GM19438 (cell line): ENCODE measurements around the gene FTO.

Experiments used
- ATAC-seq: cut with Tn5 transposase; IDR thresholded peaks from one replicate; pipeline ENCODE4 v1.9.1; 2021; ENCODE audit warnings: low read depth; ENCODE audit not compliant: unreplicated experiment

FTO gene

GRCh38 chr16:54063279-54063773, 359.4 kb downstream of the FTO start:
- no peak for ATAC-seq

- no peak for ATAC-seq
These were observed 362.6 kb downstream of the FTO start for GRCh38 chr16:54066451-54067105.

- no peak for ATAC-seq
These were observed 363.5 kb downstream of the FTO start for GRCh38 chr16:54067322-54068065.

GRCh38 chr16:54068212-54068611, 364.3 kb downstream of the FTO start:
- no peak for ATAC-seq

- no peak for ATAC-seq
These were observed 365.8 kb downstream of the FTO start for GRCh38 chr16:54069601-54070239.

- ATAC-seq = no peak
These were observed 366.9 kb downstream of the FTO start for GRCh38 chr16:54070789-54071343.

- no peak for ATAC-seq
These were observed 367.6 kb downstream of the FTO start for GRCh38 chr16:54071514-54071913.

GRCh38 chr16:54072237-54072636, 368.3 kb downstream of the FTO start:
- no peak for ATAC-seq

- no peak for ATAC-seq
These were observed 369.4 kb downstream of the FTO start for GRCh38 chr16:54073356-54073755.

GRCh38 chr16:54075446-54075845, 371.5 kb downstream of the FTO start:
- no peak for ATAC-seq

GRCh38 chr16:54076006-54076504, 372.1 kb downstream of the FTO start:
- ATAC-seq = no peak

GRCh38 chr16:54077050-54077821, 373.3 kb downstream of the FTO start:
- ATAC-seq = no peak

- no peak for ATAC-seq
These were observed 376.6 kb downstream of the FTO start for GRCh38 chr16:54080524-54081008.

GRCh38 chr16:54086791-54087190, 382.8 kb downstream of the FTO start:
- ATAC-seq = no peak

- no peak for ATAC-seq
These were observed 386.6 kb downstream of the FTO start for GRCh38 chr16:54090602-54091001.

- no peak for ATAC-seq
These were observed 389.3 kb downstream of the FTO start for GRCh38 chr16:54093281-54093680.

GRCh38 chr16:54094641-54095040, 390.7 kb downstream of the FTO start:
- no peak for ATAC-seq

- no peak for ATAC-seq
These were observed 392.7 kb downstream of the FTO start for GRCh38 chr16:54096607-54097006.

GRCh38 chr16:54097774-54098173, 393.8 kb downstream of the FTO start:
- no peak for ATAC-seq

GRCh38 chr16:54098247-54098646, 394.3 kb downstream of the FTO start:
- no peak for ATAC-seq
